T47D (cell line): Measurements from ENCODE around the gene VPS52.
A peak's percentile ranks its signal among the peaks of the same experiment; 100 is the strongest.
"Not testable (repeated sequence)": the region's sequence is repeated elsewhere in the genome, so short reads cannot be mapped to it uniquely, and the experiment has no call there.

Experiments used
- DNase-seq, 2 experiments: peaks; one replicate each; pipeline versions ENCODE4 v3.0.0 to v3.0.0-alpha.2; 2011 to 2012; ENCODE audit warnings: low read depth in 1 of 2, low spot score in 1 of 2
- JUND ChIP-seq: IDR thresholded peaks from 2 replicates; pipeline ENCODE4 v1.6.1; 2012; ENCODE audit warnings: low read depth
- in situ Hi-C: cut with HindIII; loops from 2 replicates; pipeline ENCODE4 v1.10.0; 2016; ENCODE audit warnings: low sequenced_read_pairs, low pct_unique_long_range_greater_than_20kb

Gene VPS52

GRCh38 chr6:33286946-33287914, 15.6 kb upstream of the VPS52 start:
- in situ Hi-C loops = no loop called here
- TF ChIP-seq JUND = no peak
- no peak for DNase-seq

GRCh38 chr6:33285214-33285613, 13.5 kb upstream of the VPS52 start:
- DNase-seq, in situ Hi-C loops: not testable (repeated sequence)

GRCh38 chr6:33280539-33280938, 8.9 kb upstream of the VPS52 start:
- no peak for DNase-seq
- in situ Hi-C loops = no loop called here
- no peak for TF ChIP-seq JUND

DNA sequence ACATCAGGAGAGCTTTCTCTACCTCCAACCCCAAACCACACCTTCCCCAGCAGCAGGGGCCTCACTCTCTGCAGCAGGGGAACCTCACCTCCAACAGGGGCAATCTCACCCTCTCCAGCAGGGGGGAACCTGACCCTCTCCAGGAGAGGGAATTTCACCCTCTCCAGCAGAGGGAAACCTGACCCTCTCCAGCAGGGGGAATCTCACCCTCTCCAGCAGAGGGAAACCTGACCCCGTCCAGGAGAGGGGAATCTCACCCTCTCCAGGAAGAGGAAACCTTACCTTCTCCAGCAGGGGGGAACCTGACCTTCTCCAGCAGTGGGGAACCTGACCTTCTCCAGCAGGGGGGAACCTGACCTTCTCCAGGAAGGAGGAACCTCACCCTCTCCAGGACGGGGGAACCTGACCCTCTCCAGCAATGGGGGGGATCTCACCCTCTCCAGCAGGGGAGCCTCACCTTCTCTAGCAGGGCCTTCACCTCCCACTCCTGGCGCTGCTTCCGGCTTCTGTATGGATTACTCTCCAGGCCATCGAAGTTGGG, 8.4 kb upstream of the VPS52 start:
- TF ChIP-seq JUND = no peak
- in situ Hi-C loops = no loop called here
- DNase-seq = peak; percentile 65 to 91

DNA sequence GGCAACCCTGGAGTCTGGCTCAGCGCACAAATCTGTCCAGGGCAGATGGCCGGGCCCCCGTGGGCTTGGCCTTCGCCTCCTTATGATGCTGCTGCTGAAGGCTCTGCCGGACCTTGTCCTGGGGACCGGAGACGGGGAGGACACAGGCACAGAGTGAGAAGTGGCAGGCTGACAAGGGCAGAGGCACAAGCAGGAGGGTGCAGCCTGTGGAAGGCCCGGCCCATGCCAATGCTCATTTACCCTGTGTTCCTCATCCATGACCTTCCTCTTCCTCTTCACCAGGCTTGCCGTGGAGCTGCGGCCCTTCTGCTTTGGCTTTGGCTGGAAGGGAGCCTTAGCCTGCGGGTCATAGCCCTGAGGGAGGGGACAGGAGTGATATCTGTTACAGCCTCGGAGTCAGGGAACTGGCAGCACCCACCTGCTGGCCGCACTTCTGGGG, 7.6 kb upstream of the VPS52 start:
- TF ChIP-seq JUND = no peak
- in situ Hi-C loops = no loop called here

DNA sequence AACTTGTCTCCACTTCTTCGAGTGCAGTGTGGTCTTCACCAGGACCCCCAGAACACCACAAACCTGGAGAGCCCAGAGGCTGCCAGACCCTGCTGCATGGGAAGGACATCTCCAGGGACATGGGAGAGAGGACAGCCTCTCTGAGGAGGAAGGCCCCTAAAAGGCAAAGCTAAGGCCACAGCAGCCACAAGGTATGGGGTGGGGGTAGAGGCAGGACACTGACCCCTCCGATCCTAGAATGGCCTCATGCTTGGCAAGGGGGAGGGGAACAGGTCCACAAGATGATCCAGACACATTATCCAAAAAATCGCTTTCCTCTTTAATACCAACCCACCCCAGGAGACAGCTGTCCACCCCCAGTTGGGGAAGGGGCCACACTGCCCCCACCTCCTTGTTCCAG, 7.1 kb upstream of the VPS52 start:
- no peak for TF ChIP-seq JUND
- no peak for DNase-seq
- in situ Hi-C loops = no loop called here

More for the DNA sequence above, 7.6 kb upstream of the VPS52 start:
- no peak for DNase-seq

- no peak for TF ChIP-seq JUND
- in situ Hi-C loops = no loop called here
- DNase-seq = no peak
These were observed 6.7 kb upstream of the VPS52 start for GRCh38 chr6:33278392-33278741.

DNA sequence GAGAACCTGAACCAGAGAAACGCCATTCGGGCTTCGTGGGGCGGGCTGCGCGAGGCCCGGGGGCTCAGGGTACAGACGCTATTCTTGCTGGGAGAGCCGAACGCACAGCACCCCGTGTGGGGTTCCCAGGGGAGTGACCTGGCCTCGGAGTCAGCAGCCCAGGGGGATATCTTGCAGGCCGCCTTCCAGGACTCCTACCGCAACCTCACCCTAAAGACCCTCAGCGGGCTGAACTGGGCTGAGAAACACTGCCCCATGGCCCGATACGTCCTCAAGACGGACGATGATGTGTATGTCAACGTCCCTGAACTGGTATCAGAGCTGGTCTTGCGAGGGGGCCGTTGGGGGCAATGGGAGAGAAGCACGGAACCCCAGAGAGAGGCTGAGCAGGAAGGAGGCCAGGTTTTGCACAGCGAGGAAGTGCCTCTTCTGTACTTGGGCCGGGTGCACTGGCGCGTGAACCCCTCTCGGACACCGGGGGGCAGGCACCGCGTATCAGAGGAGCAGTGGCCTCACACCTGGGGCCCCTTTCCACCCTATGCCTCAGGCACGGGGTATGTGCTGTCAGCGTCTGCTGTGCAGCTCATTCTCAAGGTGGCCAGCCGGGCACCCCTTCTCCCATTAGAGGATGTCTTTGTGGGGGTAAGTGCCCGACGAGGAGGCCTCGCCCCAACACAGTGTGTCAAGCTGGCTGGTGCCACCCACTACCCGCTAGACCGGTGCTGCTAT, 6.2 kb upstream of the VPS52 start:
- DNase-seq = no peak
- in situ Hi-C loops = no loop called here
- TF ChIP-seq JUND = no peak

GRCh38 chr6:33276864-33277662, 5.4 kb upstream of the VPS52 start, which contains the start of gene B3GALT4:
Gene B3GALT4, plus strand, starts transcription at chr6:33277123. Its CDS starts 297 bp downstream, at chr6:33277420.
- TF ChIP-seq JUND = no peak
- in situ Hi-C loops = no loop called here
- peak; percentile 53 to 91 for DNase-seq

GRCh38 chr6:33276581-33276863, 4.8 kb upstream of the VPS52 start:
- in situ Hi-C loops = no loop called here
- no peak for TF ChIP-seq JUND
- no peak for DNase-seq

- DNase-seq, in situ Hi-C loops: not testable (repeated sequence)
These were observed 4.3 kb upstream of the VPS52 start for GRCh38 chr6:33275795-33276580.
